Measurements from ENCODE around the gene NECAB3. TPM values are rescaled to one million over a fixed set of nuclear protein-coding genes. Genes with fewer than 3 reads are reported as not detected.

The NECAB3 gene
- total and polyA plus RNA-seq, 2 of the 13 experiments (the other 11 are each of a cell fraction or from before 2014, with no cell fraction given): 61.5 to 65.5 TPM

- 0 out of 2 replicates have a peak, but pooled peaks have one; percentile 33 for TF ChIP-seq ZNF749 (CRISPR knock-in tag; IDR thresholded peaks at IDR 0.05; ENCODE audit: borderline replicate concordance)
- 0 out of 2 replicates have a peak, but pooled peaks have one; percentile 21 for TF ChIP-seq ZNF12 (CRISPR knock-in tag; IDR thresholded peaks at IDR 0.05)
- no peak for TF ChIP-seq HIC2 (CRISPR knock-in tag; IDR thresholded peaks at IDR 0.05; ENCODE audit: low read depth)
- no peak for TF ChIP-seq ZNF800 (CRISPR knock-in tag; IDR thresholded peaks at IDR 0.05)
- TF ChIP-seq PRDM10 (CRISPR knock-in tag; IDR thresholded peaks at IDR 0.05; ENCODE audit: low read depth): no peak
- TF ChIP-seq MEF2D (CRISPR knock-in tag; IDR thresholded peaks at IDR 0.05): 0 out of 2 replicates have a peak, but pooled peaks have one; percentile 43
- peak; percentile 20 for TF ChIP-seq TAF1 (CRISPR knock-in tag; IDR thresholded peaks at IDR 0.05)
- no peak for TF ChIP-seq ZNF710 (CRISPR knock-in tag; IDR thresholded peaks at IDR 0.05; ENCODE audit: borderline replicate concordance)
- TF ChIP-seq STAT6 (CRISPR knock-in tag; IDR thresholded peaks at IDR 0.05; ENCODE audit: borderline replicate concordance): no peak
- TF ChIP-seq PCBP1 (IDR thresholded peaks at IDR 0.05; ENCODE audit: borderline replicate concordance, low read depth, low read length): no peak
- no peak for TF ChIP-seq TRIM22 (IDR thresholded peaks at IDR 0.05)
- TF ChIP-seq U2AF1 (optimal IDR thresholded peaks at IDR 0.05; ENCODE audit: low read depth, low read length): no peak
Observed at GRCh38 chr20:33685328-33686099, 11.3 kb upstream of the NECAB3 start (continued).
